Activated T-cell treated with anti-CD3 and anti-CD28 coated beads, Interleukin-2, amount 50 U/mL, for 48 hours (primary cell): ENCODE results near the gene PRDX3.
"Not testable (repeated sequence)": the region's sequence is repeated elsewhere in the genome, so short reads cannot be mapped to it uniquely, and the experiment has no call there.

Experiments used
- DNase-seq, 2 experiments: peaks; one replicate each; pipeline ENCODE4 v3.0.0-alpha.2; 2020

PRDX3 gene

DNA sequence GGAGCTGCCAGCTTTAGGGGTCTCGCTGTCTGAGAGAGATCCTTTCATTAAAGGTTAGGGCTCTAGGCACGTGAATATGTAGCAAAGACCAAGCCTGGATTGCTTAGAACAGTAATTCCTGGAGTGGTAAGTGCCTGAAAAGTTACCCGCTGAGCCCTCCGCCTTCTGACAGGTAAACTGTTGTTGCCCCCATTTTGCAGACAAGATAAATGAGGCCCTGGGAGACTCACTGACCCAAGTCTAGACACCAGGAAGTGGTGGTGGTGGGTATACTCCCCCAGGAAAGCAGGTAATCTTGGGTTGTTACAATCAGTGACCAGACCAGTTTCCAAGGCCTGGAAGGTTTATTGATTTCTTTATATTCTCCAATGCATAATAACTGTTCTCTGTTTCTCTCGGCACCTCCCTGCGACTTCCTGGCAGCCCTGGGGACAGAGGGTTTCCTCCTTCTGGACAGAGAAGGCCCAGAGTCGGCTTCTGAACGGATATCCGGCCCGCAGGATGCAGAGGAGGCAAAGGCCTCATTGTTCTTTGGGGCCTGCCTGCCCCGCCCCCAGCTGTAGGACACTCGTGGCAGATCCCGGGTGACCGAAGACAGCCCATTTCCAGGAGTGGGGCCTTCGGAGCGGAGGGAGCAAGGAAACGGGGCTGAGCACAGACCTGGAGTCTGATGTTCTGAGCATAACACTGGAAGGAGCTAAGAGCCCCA is 27.4 kb upstream of the PRDX3 start:
- DNase-seq, result peak; percentile 70

DNA sequence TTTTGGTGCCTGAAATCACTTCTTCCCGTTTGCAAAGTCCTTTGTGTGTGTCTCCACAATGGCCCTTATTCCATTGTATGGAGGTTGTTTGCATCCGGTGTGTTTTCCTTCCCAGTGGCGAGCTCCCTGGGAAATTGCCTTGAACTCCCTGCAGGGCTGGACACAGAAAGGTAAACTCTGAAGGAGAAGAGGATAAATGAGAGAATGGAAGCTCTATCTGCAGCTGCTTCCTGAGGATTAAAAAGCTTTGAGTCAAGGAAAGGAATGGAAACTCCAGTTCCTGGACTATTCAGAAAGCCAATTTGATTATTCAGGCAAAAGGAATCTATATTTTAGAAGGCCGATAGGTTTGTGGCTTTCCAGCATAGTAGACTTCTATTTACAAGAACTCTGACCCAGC is 24.4 kb upstream of the PRDX3 start:
- no peak for DNase-seq

DNA sequence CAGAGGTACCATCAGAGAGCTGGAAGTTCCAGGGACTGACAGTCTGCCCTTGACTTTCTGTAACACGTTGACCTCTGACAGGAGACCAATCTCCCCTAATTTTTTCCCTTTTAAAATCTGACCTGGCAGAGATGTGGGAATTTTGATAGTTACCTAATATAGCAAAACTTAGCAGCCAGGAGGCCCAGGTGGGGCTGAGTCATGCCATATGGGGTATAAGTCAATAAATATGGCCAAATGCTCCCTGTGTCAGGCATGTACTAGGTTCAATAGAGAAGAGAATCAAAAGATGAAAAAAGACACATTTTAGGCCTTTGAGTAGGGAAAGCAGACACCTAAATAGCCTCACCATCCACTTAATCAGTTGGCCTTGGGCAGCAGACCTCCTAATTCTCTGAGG is 22.6 kb upstream of the PRDX3 start:
- no peak for DNase-seq

DNA sequence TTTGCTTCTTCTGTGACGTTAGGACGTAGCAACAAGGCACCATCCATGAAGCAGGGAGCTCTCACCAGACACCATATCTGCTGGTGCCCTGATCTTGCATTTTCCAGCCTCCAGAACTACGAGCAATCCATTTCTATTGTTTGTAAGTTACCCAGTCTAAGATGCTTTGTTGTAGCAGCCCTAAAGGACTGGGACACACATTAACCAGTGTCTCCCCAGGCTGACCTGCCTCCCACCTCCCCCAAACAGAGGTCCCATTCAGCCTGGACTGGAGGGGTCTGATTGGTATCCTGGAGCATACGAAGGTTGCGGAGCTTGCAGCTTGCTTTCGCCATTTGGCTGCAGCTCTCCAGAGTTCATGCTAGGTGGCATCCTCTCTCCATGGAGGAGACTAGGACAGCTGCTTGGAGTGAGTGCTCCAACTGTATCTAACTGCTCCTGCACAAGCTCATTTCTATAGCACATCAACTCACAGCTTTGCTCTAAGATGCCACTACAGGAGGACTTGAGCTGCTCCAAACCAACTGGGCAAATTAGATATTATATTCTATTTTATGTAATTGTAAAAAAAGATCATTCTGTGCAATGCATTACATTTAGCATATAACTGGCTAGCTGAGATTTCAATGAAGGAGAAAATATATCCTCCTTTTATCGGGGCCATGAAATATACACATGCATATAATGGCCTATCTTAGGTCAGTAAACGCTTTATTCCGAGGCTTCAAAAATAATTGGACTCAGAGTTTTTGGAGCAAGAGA is 20.8 kb upstream of the PRDX3 start:
- DNase-seq, result peak in 1 of 2 experiments; percentile 56

DNA sequence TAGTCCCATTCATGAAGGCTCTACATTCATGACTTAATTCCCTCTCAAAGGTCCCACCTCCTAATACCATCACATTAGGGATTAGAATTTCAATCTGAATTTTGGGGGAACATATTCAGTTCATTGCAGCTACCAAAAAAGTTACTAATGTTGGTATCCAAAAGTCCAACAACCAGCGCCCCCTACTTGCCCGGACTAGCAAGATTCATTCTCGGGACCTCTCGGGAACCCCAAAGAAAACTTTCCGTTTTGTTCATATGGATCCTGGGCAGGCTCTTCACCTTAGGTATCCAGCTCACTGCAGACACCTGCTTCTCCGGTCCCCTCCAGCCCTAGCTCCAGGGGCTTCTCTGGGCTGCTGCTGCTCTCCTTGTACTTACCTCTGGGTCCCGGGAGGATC is 19.8 kb upstream of the PRDX3 start:
- peak in 1 of 2 experiments; percentile 46 for DNase-seq

DNA sequence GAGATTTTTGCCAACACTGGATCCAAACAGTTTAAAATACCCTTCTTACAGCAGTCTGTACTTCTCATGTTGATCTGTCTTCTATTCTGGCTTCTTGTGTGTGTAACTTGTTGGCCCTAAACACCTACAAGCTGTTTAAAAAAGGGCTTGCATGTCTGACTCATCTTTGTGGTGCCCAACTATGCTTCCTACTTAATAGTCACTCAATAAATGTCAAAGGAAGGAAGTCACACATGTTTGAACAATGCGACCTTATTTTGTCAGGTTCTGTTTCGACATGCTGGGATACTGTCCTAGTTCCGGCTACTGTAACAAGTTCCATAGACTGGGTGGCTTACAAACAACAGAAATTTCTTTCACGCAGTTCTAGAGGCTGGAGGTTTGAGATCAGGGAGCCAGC is 19.3 kb upstream of the PRDX3 start:
- DNase-seq, result no peak

DNA sequence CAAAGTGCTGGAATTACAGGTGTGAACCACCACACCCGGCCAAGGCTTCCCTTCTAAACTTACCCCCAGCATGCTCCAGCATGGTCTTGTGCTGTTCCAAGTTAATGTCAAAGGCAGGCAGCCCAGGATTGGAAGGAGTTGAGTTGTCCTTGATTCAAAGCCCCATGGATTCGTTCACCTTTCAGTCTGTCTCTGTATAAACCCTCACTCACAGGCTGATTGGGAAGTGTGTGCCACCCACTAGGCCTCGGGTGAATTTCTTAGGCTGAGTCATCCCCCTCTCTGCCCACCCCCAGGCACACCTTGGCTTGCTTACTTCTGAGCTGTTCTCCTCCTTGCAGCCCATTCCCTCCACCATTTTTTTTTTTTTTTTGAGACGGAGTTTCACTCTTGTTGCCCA is 13.3 kb upstream of the PRDX3 start:
- peak in 1 of 2 experiments; percentile 42 for DNase-seq

DNA sequence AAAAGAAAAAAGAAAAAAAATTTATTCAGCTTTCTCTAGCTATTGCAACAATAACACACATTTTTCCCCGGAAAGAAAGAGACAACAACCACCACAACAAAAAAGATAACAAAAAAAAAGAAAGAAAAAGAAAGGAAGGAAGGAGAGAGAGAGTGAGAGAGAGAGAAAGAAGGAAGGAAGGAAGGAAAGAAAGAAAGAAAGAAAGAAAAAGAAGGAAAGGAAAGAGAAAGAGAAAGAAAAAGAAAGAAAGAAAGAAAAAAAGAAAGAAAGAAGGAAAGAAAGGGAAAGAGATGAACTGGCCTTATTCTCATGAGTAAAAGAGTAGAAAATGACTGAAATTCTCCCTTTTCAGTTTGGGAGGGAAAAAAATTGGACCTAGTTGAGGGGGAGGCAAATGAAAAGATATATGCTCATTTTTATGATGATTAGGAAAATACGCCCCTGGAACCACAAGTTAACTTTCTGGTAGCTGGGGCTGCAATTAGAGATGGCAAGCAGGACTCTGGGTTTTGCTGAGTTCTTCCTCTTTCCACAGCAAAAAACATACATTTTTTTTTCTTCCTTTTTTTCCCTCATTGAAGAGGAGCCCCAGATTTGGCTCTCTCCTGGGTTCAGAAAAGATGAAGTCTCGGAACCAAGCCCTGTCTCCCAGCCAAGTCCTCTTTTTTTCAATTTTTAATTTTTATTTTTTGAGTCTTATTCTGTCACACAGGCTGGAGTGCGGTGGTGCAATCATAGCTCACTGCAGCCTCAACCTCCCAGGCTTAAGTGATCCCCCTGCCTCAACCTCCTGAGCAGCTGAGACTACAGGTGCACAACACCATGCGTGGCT is 12.6 kb upstream of the PRDX3 start:
- DNase-seq, result no peak

DNA sequence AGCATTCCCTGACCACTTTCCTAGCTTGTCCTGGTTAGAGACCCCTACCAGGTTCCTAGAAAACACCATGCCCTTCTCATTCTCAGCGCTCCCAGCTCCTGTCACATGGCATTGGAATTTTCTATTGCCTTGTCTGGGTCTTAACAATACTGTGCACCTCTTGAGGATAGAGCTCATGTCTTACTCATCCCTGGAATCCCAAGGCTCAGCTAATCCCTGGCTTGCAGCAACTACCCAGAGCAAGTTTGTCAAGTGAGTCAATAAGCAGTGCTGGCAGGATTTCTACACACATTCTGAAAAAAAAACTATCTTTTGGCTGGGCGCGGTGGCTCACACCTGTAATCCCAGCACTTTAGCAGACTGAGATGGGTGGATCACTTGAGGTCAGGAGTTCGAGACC is 11.7 kb upstream of the PRDX3 start:
- no peak for DNase-seq

DNA sequence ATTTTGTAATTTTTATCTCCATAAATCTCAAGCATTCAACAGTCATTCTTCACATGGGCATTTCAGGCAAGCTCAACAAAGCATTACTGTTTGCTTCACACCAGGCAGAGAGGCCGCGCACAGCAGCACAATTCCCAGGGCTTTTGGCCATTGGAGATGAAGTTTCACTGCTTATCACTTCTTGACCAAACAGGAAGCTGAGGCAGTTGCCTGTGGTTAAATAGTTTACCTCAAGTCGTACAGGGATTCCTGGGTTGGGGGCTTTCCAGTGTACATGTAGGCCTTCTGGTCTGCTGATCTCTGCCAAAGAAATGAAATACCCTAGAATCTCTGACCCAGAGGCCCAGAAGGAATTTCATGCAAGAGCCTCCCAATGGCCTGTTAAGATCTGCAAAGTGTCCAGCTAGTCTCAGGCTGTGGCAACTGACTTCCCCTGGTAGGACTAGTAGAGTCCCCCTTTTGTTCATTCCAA is 11.2 kb upstream of the PRDX3 start:
- no peak for DNase-seq

DNA sequence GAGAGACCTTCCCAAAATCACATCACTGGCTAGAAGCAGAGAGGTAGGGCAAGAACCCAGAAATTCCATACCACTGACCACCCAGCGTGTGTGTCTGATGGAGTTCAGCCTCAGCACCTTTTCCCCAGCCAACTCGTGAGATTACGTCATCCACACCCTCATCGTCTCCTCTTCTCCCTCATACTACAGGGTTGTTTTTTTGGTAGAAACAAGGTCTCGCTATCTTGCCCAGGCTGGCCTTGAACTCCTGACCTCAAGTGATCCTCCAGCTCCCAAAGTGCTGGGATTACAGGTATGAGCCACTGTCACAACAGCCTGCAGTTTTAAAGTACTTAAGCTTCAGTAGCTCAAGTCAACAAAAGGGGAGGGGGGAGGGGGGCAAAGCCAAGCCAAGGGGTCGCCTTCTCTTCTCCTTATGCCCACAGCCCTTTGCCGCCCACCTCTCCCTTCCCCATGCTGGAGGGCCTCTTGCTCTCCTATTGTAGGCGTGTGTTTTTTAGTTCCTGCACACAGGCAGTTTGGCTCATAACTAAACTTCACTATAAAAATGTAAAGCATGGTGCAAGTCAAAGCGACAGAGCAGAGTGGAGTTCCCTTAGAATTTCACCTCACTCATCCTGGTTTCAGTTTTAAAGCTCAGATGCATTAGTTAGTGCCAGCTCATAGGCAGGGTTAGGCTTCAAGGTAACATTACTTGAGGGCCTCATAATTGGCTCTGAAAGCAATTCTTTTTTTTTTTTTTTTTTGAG is 5.2 kb upstream of the PRDX3 start:
- DNase-seq, result peak in 1 of 2 experiments; percentile 30

DNA sequence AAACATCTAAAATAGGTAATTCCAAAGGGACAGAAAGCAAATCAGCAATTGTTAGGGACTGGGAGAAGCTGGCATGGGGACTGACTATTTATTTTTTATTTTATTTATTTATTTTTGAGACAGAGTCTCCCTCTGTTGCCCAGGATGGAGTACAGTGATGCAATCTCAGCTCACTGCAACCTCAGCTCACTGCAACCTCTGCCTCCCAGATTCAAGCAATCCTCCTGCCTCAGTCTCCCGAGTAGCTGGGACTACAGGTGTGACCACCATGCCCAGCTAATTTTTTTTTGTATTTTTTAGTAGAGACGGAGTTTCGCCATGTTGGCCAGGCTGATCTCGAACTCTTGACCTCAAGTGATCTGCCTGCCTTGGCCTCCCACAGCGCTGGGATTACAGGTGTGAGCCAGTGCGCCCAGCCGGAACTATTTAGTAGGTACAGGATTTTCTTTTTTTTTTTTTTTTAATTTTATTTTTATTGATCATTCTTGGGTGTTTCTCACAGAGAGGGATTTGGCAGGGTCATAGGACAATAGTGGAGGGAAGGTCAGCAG is 2.3 kb upstream of the PRDX3 start:
- DNase-seq, result not testable (repeated sequence)

DNA sequence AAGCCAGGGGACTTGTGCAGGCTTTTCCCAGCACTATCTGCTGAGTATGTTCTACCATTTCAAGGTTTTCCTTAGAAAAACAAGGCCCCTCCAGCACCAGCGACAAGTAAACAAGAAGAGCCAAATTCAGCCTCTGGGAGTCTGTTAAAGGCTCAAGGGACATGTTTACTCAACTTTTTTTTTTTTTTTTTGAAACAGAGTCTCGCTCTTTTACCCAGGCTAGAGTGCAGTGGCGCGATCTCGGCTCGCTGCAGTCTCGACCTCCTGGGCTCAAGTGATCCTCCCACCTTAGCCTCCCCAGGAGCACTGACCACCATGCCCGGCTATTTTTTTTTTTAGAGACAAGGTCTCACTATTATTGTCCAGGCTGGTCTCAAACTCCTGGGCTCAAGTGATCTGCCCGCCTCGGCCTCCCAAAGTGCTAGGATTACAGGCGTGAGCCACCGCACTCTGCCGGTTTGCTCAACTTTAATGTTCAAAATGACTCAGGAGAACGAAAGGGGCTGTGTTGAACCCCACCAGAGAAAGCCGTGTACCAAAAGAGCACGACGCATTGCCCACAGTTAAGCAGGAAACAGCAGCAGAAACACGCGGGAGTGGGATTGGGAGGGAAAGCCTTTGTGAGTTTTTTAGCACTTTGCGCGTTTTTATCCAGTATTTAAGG is 772 bp downstream of the PRDX3 start:
- peak in 1 of 2 experiments; percentile 74 for DNase-seq

DNA sequence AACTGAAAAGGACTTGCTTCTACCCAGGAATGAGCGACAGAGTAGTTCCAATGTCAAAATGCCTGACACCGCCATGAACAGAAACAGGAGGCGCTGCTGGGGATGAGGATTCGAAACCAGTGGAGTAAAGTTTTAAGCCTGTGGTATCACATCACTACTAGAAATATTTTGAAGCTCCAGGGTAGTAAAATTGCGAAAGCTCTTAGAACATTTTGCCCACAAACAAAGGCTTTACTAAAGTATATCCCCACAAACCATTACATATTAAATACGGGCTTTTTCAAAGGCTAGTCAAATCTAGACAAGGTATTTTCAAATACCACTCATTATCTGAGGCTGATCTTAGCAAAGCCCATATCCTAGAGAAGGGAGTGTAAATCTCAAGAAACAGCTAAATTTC is 2.4 kb downstream of the PRDX3 start:
- peak in 1 of 2 experiments; percentile 37 for DNase-seq

DNA sequence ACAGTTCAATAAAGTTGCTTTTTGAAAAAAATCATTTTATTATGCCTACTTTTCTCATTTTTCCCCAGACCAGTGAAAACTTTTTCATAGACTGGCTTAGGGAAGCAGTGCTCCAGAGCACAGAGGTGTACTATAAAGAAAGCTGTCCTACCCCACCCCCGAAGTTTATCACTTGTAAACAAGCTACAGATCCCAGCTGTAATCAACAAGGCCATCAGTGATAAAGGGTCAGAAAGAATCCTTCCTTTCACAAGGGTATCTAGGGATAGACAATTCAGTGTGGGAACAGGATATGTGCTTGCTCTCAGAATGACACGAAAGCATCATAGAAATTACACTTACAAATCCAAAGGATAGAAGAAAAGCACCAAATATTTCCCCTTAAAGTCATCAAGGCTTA is 4.5 kb downstream of the PRDX3 start:
- no peak for DNase-seq

DNA sequence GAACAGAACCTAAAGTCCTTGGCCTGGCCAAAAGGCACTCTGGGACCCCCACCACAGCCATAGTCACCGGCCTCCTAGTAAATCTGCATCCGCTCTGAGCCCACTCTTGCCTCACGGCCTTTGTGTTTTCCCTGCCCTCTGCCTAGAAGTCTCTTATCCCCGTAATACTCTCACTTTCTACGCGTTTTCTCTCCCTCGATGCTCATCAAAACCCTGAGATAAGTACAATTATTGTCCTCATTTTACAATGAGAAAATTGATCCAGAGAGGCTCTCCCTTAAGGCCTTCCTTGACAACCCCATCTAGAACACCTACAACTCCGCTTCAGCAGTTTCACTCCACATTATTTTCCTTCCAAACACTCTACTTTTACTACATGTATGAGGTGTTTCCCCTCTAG is 11.6 kb downstream of the PRDX3 start:
- no peak for DNase-seq

DNA sequence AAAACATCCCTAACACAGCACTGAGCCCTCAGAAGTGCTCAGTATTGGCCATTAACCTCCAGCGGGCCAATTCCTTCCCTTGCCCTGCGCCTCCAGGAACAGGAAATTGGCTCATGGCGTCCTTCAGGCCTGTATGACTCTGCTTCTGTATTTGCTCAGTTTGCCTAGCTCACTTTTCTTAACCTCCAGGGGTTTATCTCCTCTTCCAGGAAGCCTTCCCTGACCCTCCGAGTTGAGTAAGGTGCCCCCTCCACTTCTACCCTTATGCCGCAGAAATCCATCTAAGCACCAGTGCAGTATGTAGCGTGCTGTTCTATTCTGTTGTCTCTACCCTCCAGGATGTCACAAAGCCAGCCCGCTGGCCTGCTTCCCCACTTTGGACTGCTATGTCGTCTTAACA is 12.0 kb downstream of the PRDX3 start:
- DNase-seq, result peak in 1 of 2 experiments; percentile 26

DNA sequence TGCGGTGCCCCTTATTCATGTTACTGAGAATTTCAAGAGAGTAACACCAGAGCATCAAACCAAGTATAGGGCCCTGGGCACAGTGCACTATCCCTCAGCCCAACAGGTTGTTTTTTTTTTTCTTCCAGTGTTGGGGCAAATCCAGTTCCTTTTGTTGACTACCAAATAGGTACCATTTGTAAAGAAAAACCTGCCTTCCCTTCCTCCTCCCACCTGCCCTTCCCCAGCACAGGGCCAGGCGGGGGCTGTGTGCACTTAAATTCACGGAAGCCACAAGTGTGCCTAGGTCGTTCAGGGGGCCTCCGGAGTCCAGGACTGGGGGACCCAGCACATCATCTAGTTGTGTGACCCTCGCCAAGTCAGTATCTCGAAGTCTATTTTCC is 12.5 kb downstream of the PRDX3 start:
- DNase-seq, result peak in 1 of 2 experiments; percentile 38

DNA sequence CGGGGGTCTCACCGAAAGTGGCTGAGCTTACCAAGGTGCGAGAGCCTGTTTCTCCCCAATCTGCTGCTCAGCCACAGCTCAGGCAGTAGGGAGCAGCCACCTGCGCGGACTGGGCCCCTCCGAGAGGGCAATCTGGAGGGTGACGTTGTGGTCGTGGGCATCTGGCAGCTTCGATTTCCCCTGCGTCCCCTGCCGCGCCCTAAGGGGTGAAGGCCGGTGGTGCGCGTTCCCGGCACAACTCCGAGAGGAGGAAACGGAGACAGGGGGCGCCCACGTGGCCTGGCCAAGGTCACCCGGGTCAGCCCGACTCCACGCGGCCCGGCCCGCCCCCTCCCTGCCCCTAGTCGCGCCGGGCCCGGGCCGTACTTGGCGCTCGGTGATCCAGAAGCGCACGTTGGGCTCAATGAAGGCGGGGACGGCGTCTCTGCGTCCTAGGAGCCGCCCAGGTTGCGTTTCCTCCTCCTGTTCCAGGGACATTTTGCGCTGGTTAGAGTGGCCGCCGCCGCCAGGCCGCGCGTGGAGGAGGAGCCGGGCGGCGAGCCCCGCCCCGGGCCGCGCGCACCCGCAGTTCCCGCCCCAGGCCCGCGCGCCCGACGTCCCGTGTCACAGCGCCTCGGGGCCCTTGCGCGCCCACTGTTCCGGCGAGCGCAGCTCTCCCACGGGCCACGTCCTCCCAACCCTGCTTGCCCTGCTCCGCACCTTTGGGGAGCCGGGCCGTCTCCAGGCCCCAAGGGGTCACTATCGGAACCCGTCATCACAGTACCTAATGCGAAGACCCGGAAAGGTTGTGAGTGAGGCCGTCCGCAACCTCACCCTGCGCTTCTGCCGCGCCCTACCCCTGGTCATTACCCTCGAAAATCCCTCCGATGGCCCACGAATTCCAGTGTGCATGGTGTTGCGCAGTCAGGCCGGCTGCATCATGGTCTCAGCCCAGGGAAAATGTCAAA is 13.2 kb downstream of the PRDX3 start, which contains the start of gene SFXN4:
TSS of gene SFXN4 (minus strand) at position 544 of the 947 bp plus-strand sequence. CDS start at position 477, 67 bp downstream.
- peak; percentile 86 to 89 for DNase-seq

DNA sequence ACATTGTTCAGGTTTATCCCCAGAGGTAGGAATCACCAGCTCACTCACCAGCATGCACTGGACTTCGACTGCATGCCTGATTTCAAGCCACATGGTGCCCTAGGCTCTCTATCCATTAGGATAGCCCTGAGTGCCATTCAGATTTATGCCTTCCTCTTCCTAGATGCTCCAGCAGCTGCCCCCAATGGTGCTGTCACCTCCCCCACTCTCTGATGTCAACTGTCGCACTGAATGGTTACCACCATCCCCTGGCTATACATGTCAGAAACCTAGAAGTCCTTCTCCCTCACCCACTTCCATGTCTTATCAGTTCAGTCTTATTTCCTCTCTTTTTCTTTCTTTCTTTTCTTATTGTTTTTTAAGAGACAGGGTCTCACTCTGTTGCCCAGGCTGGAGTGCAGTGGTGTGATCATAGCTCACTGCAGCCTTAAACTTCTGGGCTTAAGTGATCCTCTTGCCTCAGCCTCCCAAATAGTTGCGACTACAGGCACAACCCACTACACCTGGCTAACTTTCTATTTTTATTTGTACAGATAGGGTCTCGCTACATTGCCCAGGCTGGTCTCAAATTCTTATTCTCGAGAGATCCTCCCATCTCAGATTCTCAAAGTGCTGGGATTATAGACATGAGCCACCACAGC is 16.0 kb downstream of the PRDX3 start:
- no peak for DNase-seq
